Adipose tissue (tissue), 3 donors: Measurements from ENCODE around the gene PLEKHD1. TPM values are rescaled to one million over a fixed set of nuclear protein-coding genes. Genes with fewer than 3 reads are reported as not detected.
"Not testable (repeated sequence)": the region's sequence is repeated elsewhere in the genome, so short reads cannot be mapped to it uniquely, and the experiment has no call there.

Experiments used
- H3K27ac ChIP-seq: one replicate; pipeline ENCODE4 v1.5.1; 2013; ENCODE audit warnings: low read depth, low read length
- WGBS, 3 donors: extraction: QIAGEN DNeasy Blood & Tissue Kit; methylation state at CpG; one replicate each; pipeline ENCODE4 v1.1.7; 2013; 5-methylcytosine and 5-hydroxymethylcytosine counted together
- polyA plus RNA-seq, 3 donors: library from polyadenylated mRNA; stranded (reverse); fragments of 200-250 nt; gene quantifications; one replicate each; pipeline ENCODE4 v1.2.3, GENCODE V29; 2013
- donor health status: healthy with polysubstance abuse.
- donor health status: Bipolar disorder and iron deficiency.
- donor health status: healthy.

PLEKHD1 gene
- under 1 TPM in 2 of 3 donors, not detected in 1; 0.05 to 0.06 TPM for polyA plus RNA-seq

DNA sequence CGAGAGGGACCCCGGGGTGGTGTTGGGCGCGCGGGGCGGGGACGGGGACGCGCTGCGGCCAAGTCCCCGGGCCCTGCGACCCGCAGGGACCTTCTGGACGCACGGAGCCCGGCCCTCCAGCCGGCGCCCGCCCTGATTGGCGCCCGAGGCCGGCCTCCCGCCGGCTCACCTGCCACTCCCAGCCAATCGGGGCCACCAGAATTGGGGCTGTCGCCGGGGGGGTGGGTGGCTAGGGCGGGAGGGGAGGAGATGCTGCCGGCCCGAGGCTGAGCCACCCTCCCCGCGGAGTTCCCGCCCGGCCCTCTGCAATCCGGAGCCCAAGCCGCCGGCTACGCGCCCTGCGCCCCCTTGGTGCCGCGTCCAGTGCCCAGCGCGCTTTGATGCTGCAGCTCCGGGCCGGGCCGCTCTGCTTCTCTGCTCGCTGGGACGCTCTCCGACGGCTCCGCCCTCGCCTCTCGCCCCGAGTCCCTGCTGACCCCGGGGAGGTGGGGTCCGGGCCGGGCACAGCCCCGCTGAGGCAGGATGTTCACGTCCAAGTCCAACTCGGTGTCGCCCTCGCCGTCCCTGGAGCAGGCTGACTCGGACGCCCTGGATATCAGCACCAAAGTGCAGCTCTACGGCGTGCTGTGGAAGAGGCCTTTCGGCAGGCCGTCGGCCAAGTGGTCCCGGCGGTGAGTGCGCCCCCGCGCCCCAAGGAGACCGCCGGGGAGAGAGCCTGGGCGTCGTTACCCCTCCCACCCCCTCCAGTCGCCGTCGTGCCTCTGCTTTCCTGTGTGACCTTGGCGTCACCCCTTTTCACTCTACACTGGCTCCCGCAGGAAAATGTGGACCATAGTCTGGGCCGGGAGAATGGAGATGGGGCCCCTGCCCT, at the start of gene PLEKHD1:
Gene PLEKHD1, plus strand, starts transcription at position 285 of the 871 bp plus-strand sequence. Its CDS starts 238 bp downstream, at position 523.
- no peak within 1 kb of the TSS for H3K27ac ChIP-seq
- 2 to 3% (median 2%) methylated on average over 63 to 86 of the region's 86 CpGs for WGBS, 3 donors

DNA sequence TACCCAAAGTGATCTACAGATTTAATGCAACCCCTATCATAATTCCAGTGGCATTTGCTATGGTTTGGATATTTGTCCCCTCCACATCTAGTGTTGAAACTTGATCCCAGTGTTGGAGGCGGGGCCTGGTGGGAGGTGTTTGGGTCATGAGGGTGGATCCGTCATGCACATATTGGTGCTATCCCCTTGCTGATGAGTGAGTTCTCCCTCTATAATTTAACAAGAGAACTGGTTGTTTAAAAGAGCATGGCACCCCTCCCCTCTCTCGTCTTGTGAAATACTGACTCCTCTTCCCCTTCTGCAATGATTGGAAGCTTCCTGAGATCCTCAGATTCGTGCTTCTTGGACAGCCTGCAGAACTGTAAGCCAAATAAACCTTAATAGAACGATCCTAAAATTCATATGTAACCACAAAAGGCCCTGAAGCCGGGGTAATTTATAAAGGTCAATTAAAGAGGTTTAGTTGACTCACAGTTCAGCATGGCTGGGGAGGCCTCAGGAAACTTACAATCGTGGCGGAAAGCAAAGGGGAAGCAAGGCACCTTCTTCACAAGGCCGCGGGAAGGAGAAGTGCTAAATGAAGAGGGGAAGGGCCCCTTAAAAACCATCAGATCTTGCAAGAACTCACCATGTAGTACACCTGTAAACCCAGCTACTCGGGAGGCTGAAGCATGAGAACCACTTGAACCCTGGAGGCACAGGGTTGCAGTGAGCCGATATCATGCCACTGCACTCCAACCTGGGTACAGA, 44.8 kb upstream of the PLEKHD1 start:
- H3K27ac ChIP-seq = no peak overlapping the region
- 64 to 91% (median 77%) methylated on average over 12 of the region's 12 CpGs for WGBS, 3 donors

DNA sequence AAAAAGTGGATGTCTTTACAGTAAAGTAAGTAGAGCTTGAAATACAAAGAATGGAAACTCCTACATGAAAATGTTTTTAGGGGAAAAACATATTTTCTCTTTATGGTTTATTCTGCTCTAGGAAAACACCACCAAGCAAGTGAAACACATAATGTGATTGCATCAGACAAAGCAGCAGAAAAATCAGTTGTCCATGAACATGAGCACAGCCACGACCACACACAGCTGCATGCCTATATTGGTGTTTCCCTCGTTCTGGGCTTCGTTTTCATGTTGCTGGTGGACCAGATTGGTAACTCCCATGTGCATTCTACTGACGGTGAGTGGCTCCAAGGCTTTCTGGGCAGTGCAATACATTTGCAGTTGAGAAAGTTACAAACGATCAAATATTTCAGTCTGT, 42.6 kb upstream of the PLEKHD1 start:
- WGBS, 3 donors = 81 to 87% (median 87%) methylated on average over 5 of the region's 5 CpGs
- H3K27ac ChIP-seq = no peak overlapping the region

DNA sequence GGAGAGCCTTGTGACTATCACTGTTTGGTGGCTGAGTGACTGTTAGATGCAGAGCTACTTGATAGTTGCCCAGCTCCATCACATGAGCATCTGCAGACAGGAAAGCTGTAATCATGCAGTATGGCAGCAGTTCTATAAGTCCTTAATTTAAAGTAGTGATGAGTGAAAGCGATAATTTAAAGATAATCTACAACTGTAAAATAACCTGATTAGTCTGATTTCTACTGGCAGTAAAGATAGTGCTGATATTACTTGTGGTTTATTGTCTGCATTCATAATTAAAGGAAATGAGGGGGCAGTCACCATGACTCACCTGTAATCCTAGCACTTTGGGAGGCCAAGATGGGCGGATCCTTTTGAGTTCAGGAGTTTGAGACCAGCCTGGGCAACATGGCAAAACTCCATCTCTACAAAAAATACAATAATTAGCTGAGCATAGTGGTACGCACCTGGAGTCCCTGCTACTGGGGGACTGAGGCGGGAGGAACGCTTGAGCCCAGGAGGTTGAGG, 41.2 kb upstream of the PLEKHD1 start:
- H3K27ac ChIP-seq = no peak overlapping the region
- WGBS, 3 donors = 96 to 98% (median 98%) methylated on average over 5 of the region's 5 CpGs

DNA sequence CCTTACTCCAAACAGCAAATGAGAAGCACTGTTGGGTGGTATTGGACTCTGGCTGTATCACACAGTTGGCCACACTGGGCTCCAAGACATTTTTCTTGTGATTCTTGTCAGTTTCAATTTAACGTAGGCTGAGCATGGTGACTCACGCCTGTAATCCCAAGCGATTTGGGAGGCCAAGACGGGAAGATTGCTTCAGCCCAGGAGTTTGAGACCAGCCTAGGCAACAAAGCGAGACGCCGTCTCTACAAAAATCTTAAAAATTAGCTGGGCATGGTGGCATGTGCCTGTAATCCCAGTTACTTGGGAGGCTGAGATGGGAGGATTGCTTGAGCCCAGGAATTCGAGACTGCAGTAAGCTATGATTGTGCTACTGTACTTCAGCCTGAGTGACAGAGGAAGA, 35.3 kb upstream of the PLEKHD1 start:
- 96 to 98% (median 97%) methylated on average over 8 of the region's 8 CpGs for WGBS, 3 donors
- H3K27ac ChIP-seq = no peak overlapping the region

DNA sequence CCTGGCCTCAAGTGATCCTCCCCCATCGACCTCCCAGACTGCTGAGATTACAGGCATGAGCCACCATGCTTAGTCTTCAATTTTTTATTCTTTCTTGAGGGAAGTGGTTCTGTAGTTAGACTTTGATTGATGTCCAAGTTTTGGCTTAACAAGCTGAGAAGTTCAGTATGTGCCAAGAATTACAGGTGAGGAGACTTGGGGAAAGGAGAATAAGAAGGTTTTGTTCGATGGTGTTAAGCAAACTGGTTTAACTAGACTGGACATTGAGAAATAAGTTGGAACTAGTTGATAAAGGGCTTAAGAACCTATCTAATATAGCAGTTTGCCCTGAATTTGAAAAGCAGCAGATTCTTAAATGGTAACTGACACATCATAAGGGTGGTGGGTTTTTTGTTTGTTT, 32.6 kb upstream of the PLEKHD1 start:
- H3K27ac ChIP-seq = no peak overlapping the region
- WGBS, 3 donors = 67 to 93% (median 93%) methylated on average over 2 of the region's 2 CpGs

DNA sequence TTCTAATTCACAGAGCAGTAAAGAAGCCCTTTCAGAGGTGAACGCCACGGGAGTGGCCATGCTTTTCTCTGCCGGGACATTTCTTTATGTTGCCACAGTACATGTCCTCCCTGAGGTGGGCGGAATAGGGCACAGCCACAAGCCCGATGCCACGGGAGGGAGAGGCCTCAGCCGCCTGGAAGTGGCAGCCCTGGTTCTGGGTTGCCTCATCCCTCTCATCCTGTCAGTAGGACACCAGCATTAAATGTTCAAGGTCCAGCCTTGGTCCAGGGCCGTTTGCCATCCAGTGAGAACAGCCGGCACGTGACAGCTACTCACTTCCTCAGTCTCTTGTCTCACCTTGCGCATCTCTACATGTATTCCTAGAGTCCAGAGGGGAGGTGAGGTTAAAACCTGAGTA, 26.2 kb upstream of the PLEKHD1 start:
- no peak overlapping the region for H3K27ac ChIP-seq
- WGBS, 3 donors = 88 to 91% (median 90%) methylated on average over 11 of the region's 11 CpGs

DNA sequence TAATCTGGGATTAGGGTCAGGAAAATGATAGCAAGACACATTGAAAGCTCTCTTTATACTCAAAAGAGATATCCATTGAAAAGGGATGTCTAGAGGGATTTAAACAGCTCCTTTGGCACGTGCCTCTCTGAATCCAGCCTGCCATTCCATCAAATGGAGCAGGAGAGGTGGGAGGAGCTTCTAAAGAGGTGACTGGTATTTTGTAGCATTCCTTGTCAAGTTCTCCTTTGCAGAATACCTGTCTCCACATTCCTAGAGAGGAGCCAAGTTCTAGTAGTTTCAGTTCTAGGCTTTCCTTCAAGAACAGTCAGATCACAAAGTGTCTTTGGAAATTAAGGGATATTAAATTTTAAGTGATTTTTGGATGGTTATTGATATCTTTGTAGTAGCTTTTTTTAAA, 25.4 kb upstream of the PLEKHD1 start:
- 66 to 83% (median 71%) methylated on average over 1 of the region's 1 CpG for WGBS, 3 donors
- no peak overlapping the region for H3K27ac ChIP-seq

DNA sequence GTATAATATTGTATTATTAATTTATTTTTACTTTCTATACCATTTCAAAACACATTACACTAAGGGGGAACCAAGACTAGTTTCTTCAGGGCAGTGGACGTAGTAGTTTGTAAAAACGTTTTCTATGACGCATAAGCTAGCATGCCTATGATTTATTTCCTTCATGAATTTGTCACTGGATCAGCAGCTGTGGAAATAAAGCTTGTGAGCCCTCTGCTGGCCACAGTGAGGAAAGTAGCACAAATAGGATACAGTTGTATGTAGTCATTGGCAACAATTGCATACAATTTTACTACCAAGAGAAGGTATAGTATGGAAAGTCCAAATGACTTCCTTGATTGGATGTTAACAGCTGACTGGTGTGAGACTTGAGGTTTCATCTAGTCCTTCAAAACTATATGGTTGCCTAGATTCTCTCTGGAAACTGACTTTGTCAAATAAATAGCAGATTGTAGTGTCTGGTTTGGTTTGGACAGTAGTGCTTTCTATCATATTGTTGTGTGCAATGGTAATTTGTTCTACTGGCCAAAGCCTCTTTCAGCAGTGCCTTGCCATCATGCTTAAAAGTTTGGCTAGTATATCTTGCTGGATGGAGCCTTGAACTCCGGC, 24.3 kb upstream of the PLEKHD1 start:
- 28 to 32% (median 29%) methylated on average over 4 of the region's 4 CpGs for WGBS, 3 donors
- H3K27ac ChIP-seq = no peak overlapping the region

DNA sequence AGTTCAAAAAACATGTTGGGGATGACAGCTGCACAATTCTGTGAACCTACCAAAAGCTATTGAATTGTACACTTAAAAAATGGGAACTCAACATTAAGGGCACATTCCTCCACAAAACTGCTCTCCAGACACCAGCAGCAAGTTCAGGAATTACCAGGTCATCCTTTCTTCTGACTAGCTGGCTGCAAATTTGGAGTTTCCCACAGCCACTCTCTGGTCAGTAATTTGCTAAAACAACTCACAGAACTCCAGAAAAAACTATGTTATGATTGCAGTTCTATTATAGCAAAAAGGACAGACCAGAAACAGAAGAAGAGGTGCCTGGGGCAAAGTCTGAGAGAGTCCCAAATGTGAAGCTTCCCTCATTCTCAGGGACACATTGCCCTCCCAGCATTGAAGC, 20.1 kb upstream of the PLEKHD1 start:
- no peak overlapping the region for H3K27ac ChIP-seq

DNA sequence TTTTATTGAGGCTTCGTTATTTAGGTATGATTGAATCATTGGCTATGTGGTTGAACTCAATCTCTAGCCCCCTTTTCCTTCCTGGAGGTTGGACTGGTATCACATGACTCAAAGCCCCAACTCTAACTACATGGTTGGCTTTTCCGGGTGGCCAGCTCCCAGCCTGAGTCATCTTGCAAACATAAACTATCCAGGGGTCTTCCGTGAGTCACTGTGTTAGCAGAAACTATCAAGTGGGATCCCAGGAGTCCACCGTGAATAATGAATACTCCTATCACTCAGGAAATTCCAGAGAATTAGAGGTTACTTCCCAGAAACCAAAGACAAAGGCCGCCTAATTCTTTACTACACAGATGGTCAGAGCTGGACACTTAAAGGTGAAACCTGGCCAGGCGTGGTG, 19.7 kb upstream of the PLEKHD1 start:
- no peak overlapping the region for H3K27ac ChIP-seq
- 72 to 87% (median 78%) methylated on average over 6 of the region's 6 CpGs for WGBS, 3 donors

DNA sequence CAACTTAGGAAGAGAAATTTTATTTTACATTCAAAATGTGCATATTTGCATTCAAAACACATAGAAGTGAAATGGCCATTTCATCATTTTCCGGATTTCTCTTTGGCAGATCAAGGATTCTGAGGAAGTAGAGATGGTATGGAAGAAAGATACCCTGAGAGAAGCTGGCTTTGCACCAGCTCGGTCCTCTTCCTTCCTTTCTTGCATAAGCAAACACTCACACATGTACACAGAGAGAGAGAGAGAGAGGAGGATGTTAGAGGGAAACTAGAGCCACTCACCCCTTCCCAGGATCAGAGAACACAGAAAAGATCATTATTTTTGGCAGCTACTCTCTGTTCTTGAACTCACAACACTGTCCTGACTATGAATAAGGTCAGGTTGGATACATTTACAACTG, 15.6 kb upstream of the PLEKHD1 start:
- 41 to 60% (median 51%) methylated on average over 2 of the region's 2 CpGs for WGBS, 3 donors
- H3K27ac ChIP-seq = no peak overlapping the region

DNA sequence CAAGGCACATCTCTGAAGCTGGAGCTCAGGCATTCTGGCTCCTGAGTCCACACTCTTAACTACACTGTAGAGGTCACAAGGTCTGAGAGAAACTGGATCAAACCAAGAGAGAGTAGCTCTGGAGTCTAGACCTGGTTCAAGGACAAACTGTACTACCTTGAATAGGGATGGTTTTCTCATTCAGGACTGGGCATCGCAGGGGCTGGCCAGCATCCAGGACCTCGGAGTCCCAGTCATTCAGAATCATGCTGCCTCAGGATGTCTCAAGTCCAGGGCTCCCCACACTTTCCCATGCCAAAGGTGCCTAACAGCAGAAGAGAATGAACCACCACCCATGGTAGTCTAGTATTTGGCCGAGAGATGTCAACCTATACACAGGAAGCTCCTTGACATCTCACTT, 13.1 kb upstream of the PLEKHD1 start:
- H3K27ac ChIP-seq = no peak overlapping the region
- WGBS, 3 donors = 83 to 95% (median 87%) methylated on average over 3 of the region's 3 CpGs

DNA sequence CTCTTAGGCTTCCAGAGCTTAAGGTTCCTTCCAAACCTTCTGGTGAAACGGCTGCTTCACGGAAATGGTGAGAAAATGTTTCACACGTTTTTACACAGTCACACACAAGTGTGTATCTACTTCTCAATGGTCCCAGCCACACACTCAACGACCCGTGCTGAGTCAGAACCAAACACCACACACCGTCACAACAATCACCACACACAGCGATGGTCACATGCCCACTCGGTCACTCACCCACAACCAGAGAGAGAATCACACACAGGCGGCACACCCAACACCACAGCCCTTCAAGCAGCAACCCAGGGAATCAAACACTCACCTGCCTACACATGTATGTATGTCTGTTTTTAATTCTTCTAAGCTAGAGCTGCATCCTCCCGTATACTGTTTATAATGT, 12.6 kb upstream of the PLEKHD1 start:
- H3K27ac ChIP-seq = no peak overlapping the region
- WGBS, 3 donors = 87 to 89% (median 89%) methylated on average over 10 of the region's 10 CpGs

DNA sequence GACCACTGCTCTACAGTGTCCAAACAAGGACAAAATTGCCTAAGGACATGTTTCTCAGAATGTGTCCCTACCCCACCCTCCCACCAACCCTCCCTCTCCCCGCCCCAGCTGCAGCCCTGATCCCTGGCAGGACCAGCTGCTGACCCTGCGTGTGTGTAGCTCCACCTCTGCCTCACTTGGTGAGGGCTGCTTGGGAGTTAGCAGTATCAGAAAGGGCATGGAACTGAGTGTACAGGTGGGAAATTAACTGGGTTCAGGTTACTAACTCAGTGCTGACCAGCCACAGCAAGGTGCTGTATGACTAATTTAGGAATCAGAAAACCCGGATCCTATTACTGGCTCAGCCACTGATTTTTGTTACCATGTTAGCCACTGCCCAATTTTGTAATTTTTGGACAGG, 11.3 kb upstream of the PLEKHD1 start:
- 54 to 75% (median 69%) methylated on average over 3 of the region's 3 CpGs for WGBS, 3 donors
- no peak overlapping the region for H3K27ac ChIP-seq

DNA sequence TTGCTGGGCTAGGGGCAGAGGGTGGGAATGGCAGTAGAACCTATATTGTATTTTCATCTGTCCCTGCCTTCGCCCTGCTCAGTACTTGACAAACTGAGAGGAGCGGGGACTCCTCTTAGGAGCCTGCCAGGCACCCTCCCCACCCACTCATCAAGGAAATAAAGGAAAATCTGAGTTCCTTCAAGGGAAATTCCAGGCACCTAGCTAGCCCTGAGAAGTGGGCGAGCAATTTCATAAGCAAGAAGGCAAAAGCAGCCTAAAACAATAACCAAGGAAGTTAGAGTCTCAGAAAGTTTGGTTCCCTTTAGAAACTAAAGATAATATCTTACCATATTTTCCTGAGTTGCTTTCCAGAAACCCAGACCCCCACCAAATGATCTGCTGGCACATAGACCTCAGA, 10.6 kb upstream of the PLEKHD1 start:
- 83 to 90% (median 88%) methylated on average over 3 of the region's 3 CpGs for WGBS, 3 donors
- H3K27ac ChIP-seq = no peak overlapping the region

DNA sequence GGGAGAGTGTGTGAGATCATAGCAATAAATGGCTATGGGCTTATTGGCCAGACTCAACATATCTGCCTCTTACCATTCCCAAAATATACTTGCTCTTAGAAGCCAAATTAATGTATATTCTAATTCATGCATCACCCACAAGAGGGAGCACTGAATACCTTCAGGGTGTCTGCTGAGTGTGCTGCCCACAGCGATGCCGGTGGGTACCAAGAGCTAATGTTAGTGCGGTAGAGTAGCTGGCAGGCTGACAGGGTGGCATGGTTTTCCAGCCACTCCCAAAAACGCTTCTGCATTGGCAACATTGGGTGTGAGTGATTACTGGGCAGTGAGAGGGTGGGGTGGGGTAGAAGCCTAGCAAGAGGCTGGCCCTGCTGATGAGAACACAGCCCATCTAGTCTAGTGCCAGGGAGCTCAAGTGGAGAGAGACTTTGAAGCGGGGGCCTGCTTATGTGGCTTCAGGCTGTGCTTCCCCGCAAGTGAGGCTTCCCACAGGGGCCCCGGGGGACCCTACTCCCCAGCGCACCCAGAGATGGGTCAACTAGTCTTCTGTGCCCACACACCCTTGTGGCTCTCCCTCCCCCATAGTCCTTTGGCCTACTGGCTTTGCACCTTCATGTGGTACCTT, 9.2 kb upstream of the PLEKHD1 start:
- H3K27ac ChIP-seq = no peak overlapping the region
- WGBS, 3 donors = 56 to 72% (median 71%) methylated on average over 7 to 8 of the region's 8 CpGs

DNA sequence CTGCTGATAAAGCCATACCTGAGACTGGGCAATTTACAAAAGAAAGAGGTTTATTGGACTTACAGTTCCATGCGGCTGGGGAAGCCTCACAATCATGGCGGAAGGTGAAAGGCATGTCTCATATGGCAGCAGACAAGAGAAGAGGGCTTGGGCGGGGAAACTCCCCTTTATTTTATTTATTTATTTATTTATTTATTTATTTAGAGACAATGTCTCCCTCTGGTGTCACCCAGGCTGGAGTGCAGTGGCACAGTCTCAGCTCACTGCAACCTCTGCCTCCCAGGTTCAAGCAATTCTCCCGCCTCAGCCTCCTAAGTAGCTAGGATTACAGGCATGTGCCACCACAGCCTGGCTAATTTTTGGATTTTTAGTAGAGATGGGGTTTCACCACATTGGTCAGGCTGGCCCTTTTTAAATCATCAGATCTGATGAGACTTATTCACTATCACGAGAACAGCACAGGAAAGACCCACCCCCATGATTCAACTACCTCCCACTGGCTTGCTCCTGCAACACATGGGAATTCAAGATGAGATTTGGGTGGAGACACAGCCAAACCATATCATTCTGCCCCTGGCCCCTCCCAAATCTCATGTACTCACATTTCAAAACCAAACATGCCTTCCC, 7.6 kb upstream of the PLEKHD1 start:
- 92 to 99% (median 98%) methylated on average over 5 of the region's 5 CpGs for WGBS, 3 donors
- H3K27ac ChIP-seq = not testable (repeated sequence)
